GM21723 (cell line): Measurements from ENCODE around the gene MUC13.
"Not testable (repeated sequence)": the region's sequence is repeated elsewhere in the genome, so short reads cannot be mapped to it uniquely, and the experiment has no call there.

Experiments used
- ATAC-seq: cut with Tn5 transposase; IDR thresholded peaks from one replicate; pipeline ENCODE4 v1.9.1; 2021; ENCODE audit warnings: mild to moderate bottlenecking, moderate library complexity; ENCODE audit not compliant: unreplicated experiment

The MUC13 gene

GRCh38 chr3:124934577-124934976, at the start of gene MUC13:
TSS of gene MUC13 (minus strand) at chr3:124934751. CDS start at chr3:124934712, 39 bp downstream.
- ATAC-seq = no peak

GRCh38 chr3:124982855-124983254, 48.3 kb upstream of the MUC13 start:
- ATAC-seq = no peak

GRCh38 chr3:124981472-124981871, 46.9 kb upstream of the MUC13 start:
- ATAC-seq = no peak

- no peak for ATAC-seq
Measured at GRCh38 chr3:124978627-124979026, 44.1 kb upstream of the MUC13 start.

GRCh38 chr3:124976383-124976782, 41.8 kb upstream of the MUC13 start:
- ATAC-seq = no peak

- ATAC-seq = no peak
Measured at GRCh38 chr3:124974691-124975090, 40.1 kb upstream of the MUC13 start.

- no peak for ATAC-seq
Measured at GRCh38 chr3:124973290-124973689, 38.7 kb upstream of the MUC13 start.

- no peak for ATAC-seq
Measured at GRCh38 chr3:124972457-124972856, 37.9 kb upstream of the MUC13 start.

GRCh38 chr3:124969963-124970722, 35.6 kb upstream of the MUC13 start:
- ATAC-seq = no peak

GRCh38 chr3:124969190-124969589, 34.6 kb upstream of the MUC13 start:
- no peak for ATAC-seq

- ATAC-seq = no peak
Measured at GRCh38 chr3:124967964-124968363, 33.4 kb upstream of the MUC13 start.

GRCh38 chr3:124966521-124967445, 32.2 kb upstream of the MUC13 start:
- no peak for ATAC-seq

- ATAC-seq = no peak
Measured at GRCh38 chr3:124965413-124965812, 30.9 kb upstream of the MUC13 start.

- ATAC-seq = no peak
Measured at GRCh38 chr3:124964387-124964786, 29.8 kb upstream of the MUC13 start.

- ATAC-seq = no peak
Measured at GRCh38 chr3:124963755-124964154, 29.2 kb upstream of the MUC13 start.

- ATAC-seq = no peak
Measured at GRCh38 chr3:124962403-124962940, 27.9 kb upstream of the MUC13 start.

GRCh38 chr3:124960698-124961097, 26.1 kb upstream of the MUC13 start:
- ATAC-seq = no peak

GRCh38 chr3:124960105-124960504, 25.6 kb upstream of the MUC13 start:
- ATAC-seq = no peak

GRCh38 chr3:124957951-124958350, 23.4 kb upstream of the MUC13 start:
- ATAC-seq = not testable (repeated sequence)

- no peak for ATAC-seq
Measured at GRCh38 chr3:124952282-124952855, 17.8 kb upstream of the MUC13 start.
